NCI-H1694 (cell line): ENCODE data around the gene MYH2.
"Not testable (repeated sequence)": the region's sequence is repeated elsewhere in the genome, so short reads cannot be mapped to it uniquely, and the experiment has no call there.

Experiments
- DNase-seq: peaks from one replicate; lab custom pipeline; 2025; lab: John Stamatoyannopoulos, UW

MYH2 gene

DNA sequence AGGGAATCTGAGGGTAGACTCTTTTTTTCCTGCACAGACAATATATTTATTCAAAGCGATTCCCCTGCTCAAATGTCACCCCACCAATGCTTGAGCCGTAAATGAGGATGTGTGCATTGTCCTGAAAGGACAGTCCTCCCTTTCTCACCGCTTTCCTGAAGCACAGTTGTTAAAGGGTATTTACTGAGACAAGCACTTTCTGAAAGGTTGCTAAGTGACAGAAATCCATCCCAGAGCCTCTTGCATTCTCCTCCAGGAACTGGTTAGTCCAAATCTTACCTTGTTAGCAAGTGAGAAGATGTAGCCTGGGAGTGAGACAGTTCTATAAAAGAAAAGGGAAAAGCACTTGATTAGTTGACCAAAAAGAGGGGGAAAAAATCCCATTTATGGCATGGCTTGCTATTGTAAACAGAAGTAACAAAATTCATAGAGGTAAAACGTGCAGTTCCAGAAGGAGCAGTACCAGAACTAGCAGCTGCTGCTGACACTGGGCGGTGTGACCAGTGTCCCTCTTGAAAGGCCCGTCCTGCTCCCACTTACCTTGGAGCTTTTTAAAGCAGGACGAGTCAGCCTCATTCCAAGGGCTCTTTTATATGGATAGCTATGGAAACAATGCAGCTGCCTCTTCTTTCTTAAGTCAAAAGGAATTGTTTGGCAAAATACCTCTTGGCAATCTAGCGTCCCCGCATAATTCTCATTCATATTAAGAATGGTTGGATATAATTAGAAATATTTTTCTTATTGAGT lies at the start of gene MYH2:
Gene MYH2, minus strand, starts transcription at position 563 of the 747 bp plus-strand sequence. CDS start 1,738 bp downstream, outside the sequence.
- no peak for DNase-seq

DNA sequence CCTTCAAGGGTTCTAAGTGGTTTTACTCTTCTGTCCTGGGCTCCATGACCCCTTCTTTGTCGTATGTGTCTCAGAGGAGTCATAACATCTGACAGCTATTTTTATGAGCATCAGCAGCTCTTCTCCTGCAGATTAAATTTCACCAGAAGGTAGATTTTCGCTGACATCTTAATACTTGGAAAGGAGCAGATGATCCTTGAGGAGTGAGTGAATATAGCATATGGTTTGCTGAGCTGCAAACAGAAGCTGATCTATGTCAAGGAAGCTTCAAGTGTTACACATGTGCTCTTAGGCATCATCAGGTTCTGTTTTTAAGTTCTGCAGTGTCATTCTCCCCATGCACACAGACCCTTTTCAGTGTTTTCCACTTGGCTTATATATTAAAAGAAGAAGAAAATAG lies 49.2 kb upstream of the MYH2 start:
- no peak for DNase-seq

DNA sequence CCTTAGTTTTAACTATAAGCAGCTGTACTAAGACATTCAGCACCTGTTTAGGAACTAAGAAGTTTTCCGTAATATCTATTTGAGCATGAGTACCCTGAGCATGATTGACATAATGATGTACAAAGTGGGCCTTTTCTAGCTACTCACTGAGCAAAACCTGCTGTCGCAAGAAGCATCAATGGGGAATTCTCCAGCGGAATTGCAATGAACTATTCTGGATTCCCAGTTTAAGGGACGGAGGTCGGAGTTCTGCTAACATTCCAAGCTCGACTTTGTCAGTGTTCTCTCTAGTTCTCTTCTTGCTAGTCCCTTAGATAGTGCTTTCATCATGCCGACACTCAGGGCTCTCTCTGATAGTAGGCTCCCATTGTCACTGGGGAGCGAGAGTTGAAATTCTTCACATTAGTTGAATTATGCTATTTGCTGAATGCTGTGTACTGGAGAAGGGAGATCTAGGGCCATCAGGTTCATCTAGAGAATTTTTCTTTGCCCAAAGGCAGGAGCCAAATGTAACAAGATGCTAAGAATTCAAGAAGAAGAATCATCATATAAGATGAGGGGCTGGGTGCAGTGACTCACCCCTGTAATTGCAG lies 40.2 kb upstream of the MYH2 start:
- DNase-seq: no peak

DNA sequence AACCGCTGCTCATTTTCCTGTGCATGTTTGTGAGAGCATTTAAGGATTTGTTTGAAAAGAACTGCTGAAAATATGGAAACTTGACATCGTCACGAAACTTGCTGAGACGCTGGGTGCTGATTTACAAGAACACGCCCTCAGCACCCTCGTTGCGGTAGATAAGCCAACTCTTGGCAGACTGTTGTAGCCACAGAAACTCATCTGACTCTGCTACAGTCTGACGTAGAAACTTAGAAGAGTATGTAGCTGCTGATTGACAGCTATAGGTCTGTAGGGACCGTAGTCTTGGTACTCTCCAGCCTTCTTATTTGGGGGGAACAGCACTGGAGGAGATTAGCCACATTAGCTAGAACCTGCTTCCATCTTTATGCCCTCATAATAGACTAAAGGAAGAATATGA lies 36.1 kb upstream of the MYH2 start:
- DNase-seq: no peak

DNA sequence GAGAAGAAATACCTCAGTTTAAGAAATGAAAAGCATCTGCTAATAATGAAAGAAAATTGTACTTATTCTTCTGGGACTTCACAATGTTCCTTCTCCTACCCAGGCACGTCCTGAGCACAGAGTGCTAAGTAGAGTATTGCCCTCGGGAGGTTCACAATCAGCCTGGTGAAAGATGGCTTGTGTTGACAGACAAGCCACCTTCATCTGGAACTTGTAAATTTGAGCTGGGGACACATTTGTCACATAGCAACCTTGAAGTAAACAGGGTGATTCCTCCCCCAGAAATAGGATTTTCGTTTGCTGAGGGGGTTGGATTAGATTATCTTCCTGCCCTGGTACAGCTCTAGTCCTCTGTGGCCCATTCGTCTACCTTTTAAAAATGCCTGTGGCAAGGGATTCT lies 34.4 kb upstream of the MYH2 start:
- DNase-seq: no peak

DNA sequence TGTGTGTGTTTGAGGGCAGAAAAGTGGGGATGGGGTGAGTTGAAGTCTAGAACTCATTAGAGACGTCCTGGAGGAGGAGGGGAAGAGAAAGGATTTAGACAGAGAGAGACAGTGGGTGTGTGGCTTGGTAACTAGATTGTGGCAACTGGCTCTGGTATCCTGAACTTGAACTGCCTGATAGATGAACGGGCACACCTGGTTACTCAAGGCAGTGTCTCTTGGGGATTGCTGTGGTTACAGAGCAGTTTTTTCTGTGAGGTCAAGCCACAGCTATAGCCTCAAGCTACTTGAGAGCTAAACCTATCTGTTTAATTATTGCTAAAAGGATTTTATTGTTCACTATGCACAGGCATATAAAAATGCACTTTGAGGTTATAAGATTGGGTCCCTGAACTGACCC lies 29.8 kb upstream of the MYH2 start:
- no peak for DNase-seq

DNA sequence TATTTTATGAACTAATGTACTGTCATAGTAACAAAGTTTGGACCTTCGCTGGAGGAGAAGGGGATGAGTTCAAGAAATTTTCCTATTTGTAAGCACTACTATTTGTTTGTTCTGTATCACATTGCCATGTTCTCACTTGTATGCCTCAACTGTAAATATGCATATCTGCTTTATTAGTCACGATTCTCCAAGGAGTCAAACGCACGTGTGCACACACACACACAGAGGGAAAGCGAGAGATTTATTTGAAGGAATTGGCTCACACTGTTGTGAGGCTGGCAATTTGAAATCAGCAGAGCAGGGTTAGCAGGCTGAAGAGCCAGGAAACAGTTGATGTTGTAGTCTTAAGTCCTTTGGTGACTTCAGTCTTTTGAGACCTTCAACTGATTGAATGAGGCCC lies 24.9 kb upstream of the MYH2 start:
- DNase-seq: no peak

DNA sequence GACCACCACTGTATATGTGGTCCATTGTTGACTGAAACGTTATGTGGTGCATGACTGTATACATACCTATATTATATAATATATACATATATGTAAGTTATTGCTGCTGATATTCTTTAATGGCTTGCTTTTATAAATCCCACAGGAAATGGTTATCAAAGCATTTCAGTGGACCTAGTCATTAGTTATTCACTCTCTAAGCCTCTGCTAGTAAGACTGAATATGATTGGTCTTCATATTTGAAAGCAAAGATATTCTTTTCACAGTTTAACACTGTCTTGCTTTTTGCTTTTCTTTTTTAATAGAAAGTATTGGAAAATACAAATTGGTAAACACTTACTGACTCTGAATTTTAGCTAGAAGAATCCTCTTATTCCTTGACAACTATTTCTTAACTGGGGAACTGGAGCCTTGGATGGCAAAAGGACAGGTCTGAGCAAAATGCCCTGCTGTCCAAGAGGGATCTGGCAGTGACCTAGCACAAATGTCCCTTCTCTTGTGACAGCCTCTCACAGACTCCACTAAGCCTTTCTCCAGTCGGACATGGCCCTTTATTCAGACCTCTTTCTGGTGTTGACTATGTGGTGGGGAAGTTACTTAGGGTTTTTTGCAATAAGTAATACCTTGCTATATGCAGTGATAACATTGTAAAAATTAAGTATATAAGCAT lies 14.7 kb upstream of the MYH2 start:
- DNase-seq: no peak

DNA sequence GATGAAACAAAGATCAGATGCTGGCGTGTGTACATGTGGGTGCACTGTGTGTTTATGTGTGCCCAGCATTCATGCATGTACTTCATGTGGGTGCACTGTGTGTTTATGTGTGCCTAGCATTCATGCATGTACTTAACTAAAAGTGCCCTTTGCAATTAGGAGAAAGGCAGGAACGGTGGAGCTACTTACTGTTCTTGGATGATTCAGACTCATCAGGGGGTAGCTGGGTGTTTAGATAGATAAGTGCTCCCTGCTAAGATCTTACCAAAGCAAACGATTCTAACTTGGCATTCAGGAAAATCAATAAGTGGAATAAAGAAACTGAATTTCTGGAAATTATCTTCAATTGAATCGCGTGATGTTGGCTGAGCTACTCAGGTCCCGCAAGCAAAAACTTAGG lies 8.6 kb upstream of the MYH2 start:
- no peak for DNase-seq

DNA sequence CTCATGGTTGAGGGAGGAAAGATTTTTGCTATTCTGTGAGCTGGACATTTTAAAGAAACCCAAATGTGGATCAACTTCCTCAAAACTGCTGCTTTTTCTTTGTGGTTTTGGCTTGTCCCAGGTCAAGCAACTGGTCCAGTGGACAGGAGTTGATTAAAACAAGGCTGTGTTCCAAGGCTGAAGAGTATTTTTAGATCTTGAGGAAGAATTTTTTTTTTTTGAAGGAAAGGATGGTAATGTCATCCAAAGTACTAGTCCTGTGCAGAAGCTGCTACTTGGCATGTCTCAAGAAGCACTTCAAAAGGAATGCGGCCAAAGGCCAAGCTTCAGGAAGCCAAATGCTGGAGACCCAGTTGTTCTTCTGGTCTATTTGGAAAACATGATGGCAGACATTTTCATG lies 8.0 kb upstream of the MYH2 start:
- DNase-seq: no peak

DNA sequence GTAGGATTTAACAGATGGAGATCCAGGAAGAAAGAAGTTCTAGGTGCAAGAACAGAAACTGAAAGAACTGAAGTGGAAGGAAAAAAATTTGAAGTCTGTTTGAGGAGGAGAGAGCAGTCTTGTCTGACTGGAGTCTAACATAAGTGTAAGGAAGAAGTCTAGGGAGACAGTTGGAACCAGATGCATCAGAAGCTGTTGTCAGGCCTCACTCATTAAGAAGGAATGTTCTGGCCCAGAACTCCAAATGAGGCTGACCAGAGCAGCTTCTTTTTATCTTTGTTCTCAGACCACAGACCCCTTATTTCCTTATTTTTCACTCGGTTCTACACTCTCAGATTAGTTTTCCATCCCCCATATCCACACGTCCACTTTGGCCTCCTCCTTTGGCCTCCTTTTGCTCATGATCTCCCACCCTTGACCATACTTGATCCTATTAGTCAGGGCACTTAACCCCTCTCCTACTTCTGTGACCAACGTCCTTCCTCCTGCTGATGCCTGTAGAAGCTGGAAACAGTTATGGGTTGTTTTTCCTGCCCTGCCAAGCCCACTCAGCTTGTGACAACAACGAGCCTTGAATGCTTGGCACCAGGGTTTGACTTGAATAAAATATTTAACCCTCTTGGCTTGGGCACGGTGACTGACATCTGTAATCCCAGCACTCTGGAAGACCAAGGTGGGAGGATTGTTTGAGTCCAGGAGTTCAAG lies 7.0 kb upstream of the MYH2 start:
- no peak for DNase-seq

DNA sequence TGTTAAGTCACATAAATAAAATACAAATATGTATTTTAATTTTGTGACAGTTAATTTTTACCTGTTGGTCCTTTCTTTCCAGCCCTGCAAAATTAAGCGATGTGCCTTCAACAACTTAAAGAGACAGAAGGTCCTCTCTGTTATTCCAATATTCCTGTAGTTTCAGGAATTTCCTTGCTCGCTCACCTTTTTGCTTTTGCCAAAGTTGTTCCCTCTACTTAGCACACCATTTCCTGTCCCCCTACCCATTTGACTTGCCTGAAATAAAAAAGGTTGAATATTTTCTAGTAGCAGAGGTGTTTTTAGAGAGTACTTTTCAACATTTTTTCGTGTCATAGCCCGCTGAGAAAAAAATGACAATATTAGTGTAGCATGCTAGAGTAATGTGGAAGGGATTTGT lies 556 bp upstream of the MYH2 start:
- DNase-seq: no peak

DNA sequence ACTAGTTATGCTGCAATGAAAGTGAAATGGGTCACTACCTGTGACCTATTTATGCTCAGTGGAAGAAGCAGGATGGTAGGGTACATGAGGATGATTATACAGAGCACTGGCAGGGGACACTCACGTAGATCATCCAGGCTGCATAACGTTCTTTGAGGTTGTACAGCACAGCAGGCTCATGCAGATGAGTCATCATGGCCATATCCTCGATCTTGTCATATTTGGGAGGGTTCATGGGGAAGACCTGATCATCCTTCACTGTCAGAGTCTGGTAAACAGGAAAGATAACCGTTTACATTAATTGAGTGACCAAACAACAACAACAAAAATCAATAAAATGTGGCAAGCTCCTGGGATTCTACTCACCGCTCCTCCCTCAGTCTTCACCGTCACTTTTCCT lies 2.1 kb downstream of the MYH2 start:
- DNase-seq: no peak

DNA sequence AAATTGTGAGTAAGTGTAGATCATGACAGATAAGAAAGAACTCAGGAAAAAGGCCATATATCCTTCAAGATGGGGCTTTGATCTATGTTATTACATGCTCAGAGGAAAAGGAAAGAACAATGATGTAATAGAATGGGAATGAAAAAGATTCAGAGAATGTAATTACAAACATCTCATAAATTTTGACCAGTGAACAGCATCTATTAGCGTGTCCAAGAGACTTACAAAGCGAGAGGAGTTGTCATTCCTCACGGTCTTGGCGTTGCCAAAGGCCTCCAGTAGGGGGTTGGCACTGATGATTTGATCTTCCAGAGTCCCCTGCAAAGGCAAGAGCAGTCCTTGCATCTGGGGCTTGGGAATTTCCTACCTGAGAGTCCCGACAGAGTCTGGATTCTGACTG lies 6.0 kb downstream of the MYH2 start:
- not testable (repeated sequence) for DNase-seq

DNA sequence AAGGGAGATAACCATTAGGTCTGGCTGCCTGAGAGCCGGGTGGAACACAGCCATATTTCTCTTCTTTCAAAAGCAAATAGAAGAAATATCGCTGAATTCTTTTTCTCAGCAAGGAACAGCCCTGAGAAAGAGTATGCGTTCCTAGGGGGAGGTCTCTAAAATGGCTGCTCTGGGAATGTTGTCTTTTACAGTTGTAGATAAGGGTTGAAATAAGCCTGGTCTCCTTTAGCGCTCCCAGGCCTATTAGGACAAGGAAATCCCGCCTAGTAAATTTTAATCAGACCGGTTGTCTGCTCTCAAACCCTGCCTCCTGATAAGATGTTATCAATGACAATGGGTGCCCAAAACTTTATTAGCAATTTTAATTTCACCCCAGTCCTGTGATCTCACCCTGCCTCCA lies 8.3 kb downstream of the MYH2 start:
- not testable (repeated sequence) for DNase-seq

DNA sequence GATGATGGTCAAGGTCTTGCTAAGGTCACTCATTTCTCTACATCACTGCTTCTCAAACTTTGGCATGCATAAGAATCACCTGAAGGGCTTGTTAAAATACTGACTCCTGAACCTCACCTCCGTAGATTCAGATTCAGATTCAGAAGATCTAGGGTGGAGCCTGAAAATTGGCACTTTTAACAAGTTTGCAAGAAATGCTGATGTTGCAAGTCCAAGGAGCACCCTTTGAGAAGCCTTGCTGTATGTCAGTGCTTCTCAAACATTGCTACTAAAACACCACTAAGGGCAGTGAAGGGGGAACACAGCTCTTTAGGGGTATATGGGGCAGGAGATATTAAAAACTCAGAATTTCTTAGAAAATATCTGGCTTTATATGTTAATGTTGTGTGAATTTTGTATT lies 17.4 kb downstream of the MYH2 start:
- no peak for DNase-seq

DNA sequence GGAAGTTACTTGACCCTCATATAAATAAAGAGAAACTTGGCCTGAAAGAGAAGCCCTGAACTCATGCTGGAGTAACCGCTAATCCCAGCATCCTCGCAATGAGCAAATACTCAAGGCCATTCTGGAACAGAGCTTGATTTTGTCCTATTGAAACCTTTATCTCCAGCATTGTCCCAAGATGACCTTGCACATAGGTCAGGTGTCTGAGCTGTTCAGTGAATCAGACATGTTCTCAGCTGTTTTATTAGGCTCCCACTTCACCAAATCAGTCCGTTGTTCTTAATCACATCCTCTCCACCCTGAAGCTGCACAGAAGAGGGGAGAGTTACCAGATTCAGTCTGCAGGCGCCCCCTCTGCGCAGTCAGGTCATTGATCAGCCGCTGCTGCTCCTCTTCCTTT lies 22.0 kb downstream of the MYH2 start:
- DNase-seq: no peak

DNA sequence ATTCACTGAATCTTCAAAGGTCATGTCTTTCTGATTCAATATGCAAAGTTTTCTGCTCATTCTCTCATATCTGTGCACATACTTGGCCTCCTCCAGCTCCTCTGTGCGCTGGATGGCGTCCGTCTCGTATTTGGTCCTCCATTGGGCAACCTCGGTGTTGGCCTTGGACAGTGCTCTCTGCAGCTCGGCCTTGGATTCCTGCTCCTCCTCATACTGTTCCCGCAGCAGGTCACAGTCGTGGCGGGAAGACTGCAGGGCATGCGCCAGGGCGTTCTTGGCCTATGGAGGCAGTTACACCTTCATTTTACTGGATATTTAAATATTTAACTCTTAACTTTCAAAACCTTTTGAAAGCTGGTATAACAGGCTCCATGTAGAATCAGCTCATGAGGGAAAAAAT lies 22.9 kb downstream of the MYH2 start:
- DNase-seq: no peak

DNA sequence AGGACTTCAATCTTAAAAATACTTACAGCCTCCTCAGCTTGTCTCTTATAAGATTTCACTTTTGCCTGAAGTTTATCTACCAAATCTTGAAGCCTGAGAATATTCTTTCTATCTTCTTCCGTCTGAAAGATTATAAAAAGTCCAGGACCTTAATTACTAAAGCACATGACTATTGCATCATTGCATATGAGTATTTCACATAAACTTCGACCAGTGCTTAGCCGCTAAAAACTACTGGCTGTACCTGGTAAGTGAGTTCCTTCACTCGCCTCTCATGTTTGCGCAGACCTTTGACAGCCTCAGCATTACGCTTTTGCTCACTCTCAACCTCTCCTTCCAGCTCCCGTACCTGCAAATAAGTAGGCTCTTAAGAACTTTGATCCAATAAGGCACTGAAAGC lies 26.4 kb downstream of the MYH2 start:
- DNase-seq: no peak

DNA sequence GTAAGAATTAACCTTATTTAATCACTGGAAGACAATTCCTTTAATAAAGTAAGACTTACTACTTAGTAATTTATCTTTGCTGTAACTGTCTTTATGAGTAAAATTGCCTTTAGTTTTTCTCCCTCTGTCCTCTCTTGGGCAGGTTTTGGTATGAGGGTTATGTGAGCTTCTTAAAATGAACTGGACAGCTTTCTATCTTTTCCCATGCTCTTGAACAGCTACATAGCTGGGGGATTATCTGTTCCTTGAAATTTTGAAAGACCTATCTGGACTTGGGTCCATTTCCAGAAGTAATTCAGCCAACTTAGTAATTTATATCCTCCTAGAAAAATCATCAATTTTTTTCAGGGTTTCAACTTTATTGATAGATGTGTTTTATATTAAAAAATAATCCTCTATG lies 27.5 kb downstream of the MYH2 start:
- DNase-seq: no peak

DNA sequence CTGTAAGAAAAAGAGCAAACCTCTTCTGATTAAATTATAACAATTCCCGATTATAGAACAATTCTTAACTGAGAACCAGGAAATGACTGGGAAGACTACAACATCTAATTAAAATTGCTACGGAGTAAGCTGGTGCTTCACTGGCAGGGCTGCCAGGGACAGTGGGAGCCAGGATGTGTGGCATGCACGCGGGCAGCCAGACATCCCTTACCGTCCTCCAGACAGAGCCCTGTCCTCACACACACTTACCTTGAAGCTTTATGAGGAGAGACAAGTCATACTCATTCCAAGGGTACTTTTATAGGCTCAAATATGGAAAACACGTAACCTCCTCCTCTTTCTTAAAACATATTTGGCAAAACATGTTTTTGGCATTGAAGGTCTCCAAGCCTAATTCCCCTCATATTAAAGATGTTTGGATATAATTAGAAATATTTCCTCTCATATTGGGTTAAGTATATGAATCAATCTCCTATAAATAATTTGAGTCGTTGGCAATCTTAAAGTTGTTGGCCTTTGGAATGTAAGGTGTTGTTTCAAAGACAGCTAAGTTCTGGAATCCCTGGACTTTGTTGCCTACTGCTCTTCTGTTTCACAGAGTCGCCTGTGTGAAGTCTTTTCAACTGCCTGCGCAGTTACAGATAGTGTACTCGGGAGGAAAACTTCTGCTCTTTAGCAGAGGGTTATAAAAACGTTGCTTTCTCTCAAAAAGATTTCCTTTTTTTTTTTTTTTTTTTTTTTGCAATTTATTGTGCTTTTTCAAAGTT lies 31.0 kb downstream of the MYH2 start, which contains the start of gene MYH1:
Gene MYH1, minus strand, starts transcription at position 272 of the 767 bp plus-strand sequence. CDS start 1,900 bp downstream, outside the sequence.
- no peak for DNase-seq

DNA sequence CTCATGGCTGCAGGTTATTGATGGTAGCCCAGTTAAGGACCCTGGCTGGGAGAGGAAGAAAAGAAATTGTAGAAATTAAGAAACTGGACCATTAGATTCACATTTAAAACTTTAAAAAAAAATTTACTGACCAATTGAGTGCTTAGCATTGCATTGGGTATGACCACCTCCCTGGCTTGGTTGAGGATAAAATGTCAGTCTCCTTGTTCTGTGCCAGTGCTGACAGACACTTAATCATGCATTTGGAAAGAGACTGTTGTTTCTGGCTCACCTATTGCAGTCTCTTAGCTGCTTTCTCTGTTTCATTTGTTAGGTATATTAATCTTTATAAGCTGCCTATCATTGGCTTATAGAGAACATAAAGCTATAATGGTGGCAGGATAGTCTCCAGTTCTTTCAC lies 32.8 kb downstream of the MYH2 start:
- DNase-seq: no peak
